GM23248 (cell line): Measurements from ENCODE around the gene ASIC2.

ENCODE experiments used
- EZH2 ChIP-seq: fragments of 200-600 bp; sonication (generic); IDR thresholded peaks from 2 replicates; pipeline ENCODE4 v1.6.1; 2018; ENCODE audit warnings: antibody characterized with exemption, mild to moderate bottlenecking; ENCODE audit not compliant: insufficient read depth, poor library complexity, severe bottlenecking
- EZH2phosphoT487 ChIP-seq: fragments of 200-600 bp; sonication (generic); IDR thresholded peaks from 2 replicates; pipeline ENCODE4 v1.6.1; 2018; ENCODE audit warnings: antibody characterized with exemption, moderate library complexity, mild to moderate bottlenecking, low read depth; ENCODE audit not compliant: insufficient read depth

DNA sequence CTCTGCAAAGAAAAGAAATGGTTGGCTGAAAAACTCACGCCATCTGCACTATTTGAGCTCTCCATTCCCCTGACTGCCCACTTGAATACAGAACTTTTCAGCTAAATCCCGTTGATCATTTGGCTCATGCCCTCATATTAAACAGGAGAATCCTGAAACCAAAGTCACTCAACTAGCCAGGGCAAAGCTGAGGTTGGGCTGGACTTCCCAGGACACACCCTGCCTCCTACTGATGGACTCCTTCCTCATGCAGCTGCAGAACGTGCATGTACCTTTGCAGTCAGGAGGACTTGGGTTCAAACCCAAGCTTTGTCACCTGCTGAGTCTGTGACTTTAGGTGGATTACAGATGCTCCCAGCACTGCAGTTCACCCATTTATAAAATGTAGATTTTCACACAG lies 7.7 kb downstream of the ASIC2 start:
- TF ChIP-seq EZH2phosphoT487 (no peak), EZH2 (no peak)
